Parathyroid adenoma (tissue), 2 donors: Measurements from ENCODE around the gene BRSK1.

Source experiments
- H2AFZ ChIP-seq: fragments of 300-600 bp; sonication (generic); one replicate; pipeline ENCODE4 v1.7.0; 2017; ENCODE audit warnings: antibody characterized with exemption, mild to moderate bottlenecking
- H3K27ac ChIP-seq: fragments of 300-600 bp; sonication (generic); one replicate; pipeline ENCODE4 v1.7.0; 2017
- H3K27me3 ChIP-seq: fragments of 300-600 bp; sonication (generic); one replicate; pipeline ENCODE4 v1.7.0; 2017; ENCODE audit warnings: low read length; ENCODE audit not compliant: control insufficient read depth, insufficient read depth
- H3K36me3 ChIP-seq: fragments of 300-600 bp; sonication (generic); one replicate; pipeline ENCODE4 v1.7.0; 2017; ENCODE audit warnings: low read length; ENCODE audit not compliant: control insufficient read depth, insufficient read depth
- H3K4me1 ChIP-seq: fragments of 300-600 bp; sonication (generic); one replicate; pipeline ENCODE4 v1.7.0; 2017; ENCODE audit warnings: control low read depth
- H3K4me2 ChIP-seq: fragments of 300-600 bp; sonication (generic); one replicate; pipeline ENCODE4 v1.7.0; 2017; ENCODE audit warnings: low read length
- H3K4me3 ChIP-seq: fragments of 300-600 bp; sonication (generic); one replicate; pipeline ENCODE4 v1.7.0; 2017; ENCODE audit warnings: low read depth, low read length
- H3K79me2 ChIP-seq: fragments of 300-600 bp; sonication (generic); one replicate; pipeline ENCODE4 v1.7.0; 2017; ENCODE audit warnings: control low read depth
- H3K9ac ChIP-seq: fragments of 300-600 bp; sonication (generic); one replicate; pipeline ENCODE4 v1.7.0; 2017; ENCODE audit warnings: mild to moderate bottlenecking
- H3K9me3 ChIP-seq: fragments of 300-600 bp; sonication (generic); one replicate; pipeline ENCODE4 v1.7.0; 2017; ENCODE audit warnings: low read length; ENCODE audit not compliant: control insufficient read depth
- CTCF ChIP-seq: fragments of 300-600 bp; sonication (generic); IDR thresholded peaks from one replicate; pipeline ENCODE4 v1.7.0; 2017; ENCODE audit warnings: antibody characterized with exemption, mild to moderate bottlenecking
- donor health status: primary hyperparathyroidism.

Gene BRSK1

GRCh38 chr19:55345101-55345817 lies 61.5 kb downstream of the BRSK1 start:
- Histone ChIP-seq H3K79me2 (peaks cover 3% of the 10 kb centered on the region), H3K4me2 (no peak overlapping the region), H3K27ac (no peak overlapping the region), H3K36me3 (no peaks in the 10 kb centered on the region), H3K4me1 (no peaks in the 10 kb centered on the region), H3K9me3 (no peaks in the 10 kb centered on the region), H3K27me3 (no peaks in the 10 kb centered on the region), H2AFZ (no peak overlapping the region), H3K9ac (no peak overlapping the region), H3K4me3 (no peak overlapping the region)
- no peak for TF ChIP-seq CTCF

- Histone ChIP-seq H3K4me3 (no peak overlapping the region), H3K4me2 (no peak overlapping the region), H3K4me1 (no peaks in the 10 kb centered on the region), H3K36me3 (no peaks in the 10 kb centered on the region), H3K9ac (no peak overlapping the region), H3K27ac (no peak overlapping the region), H2AFZ (no peak overlapping the region), H3K79me2 (no peaks in the 10 kb centered on the region), H3K27me3 (no peaks in the 10 kb centered on the region), H3K9me3 (no peaks in the 10 kb centered on the region)
- TF ChIP-seq CTCF: no peak
These were observed 62.3 kb downstream of the BRSK1 start for GRCh38 chr19:55345818-55346724.

- Histone ChIP-seq H3K79me2 (no peaks in the 10 kb centered on the region), H3K4me3 (no peak overlapping the region), H3K9me3 (no peaks in the 10 kb centered on the region), H3K36me3 (no peaks in the 10 kb centered on the region), H3K27ac (no peak overlapping the region), H2AFZ (no peak overlapping the region), H3K9ac (no peak overlapping the region), H3K4me1 (no peaks in the 10 kb centered on the region), H3K27me3 (no peaks in the 10 kb centered on the region), H3K4me2 (no peak overlapping the region)
- TF ChIP-seq CTCF: no peak
These were observed 63.1 kb downstream of the BRSK1 start for GRCh38 chr19:55346725-55347441.

GRCh38 chr19:55347442-55348009 lies 63.7 kb downstream of the BRSK1 start:
- no peaks in the 10 kb centered on the region for H3K27me3 ChIP-seq
- H2AFZ ChIP-seq: no peak overlapping the region
- no peaks in the 10 kb centered on the region for H3K36me3 ChIP-seq
- H3K79me2 ChIP-seq: no peaks in the 10 kb centered on the region
- H3K4me3 ChIP-seq: no peak overlapping the region
- H3K4me2 ChIP-seq: no peak overlapping the region
- no peak for TF ChIP-seq CTCF
- no peak overlapping the region for H3K27ac ChIP-seq
- H3K9ac ChIP-seq: no peak overlapping the region
- H3K9me3 ChIP-seq: no peaks in the 10 kb centered on the region
- no peaks in the 10 kb centered on the region for H3K4me1 ChIP-seq
